Coronary artery (tissue), 2 donors: Measurements from ENCODE around the gene KIAA0825.

ENCODE experiments used
- DNase-seq: peaks from one replicate; pipeline ENCODE4 v3.0.0-alpha.2; 2017; ENCODE audit warnings: low spot score
- H3K27ac ChIP-seq, 2 donors: fragments of 200-600 bp; sonication (generic); one replicate each; pipeline ENCODE4 v1.5.1; 2016 to 2019
- H3K4me3 ChIP-seq: fragments of 200-600 bp; sonication (generic); 2 replicates; pipeline ENCODE4 v1.5.1; 2016; ENCODE audit warnings: mild to moderate bottlenecking, moderate library complexity
- TF ChIP-seq, protein P1 (sequence below): fragments of 200-600 bp; sonication (generic); IDR thresholded peaks from one replicate; pipeline ENCODE4 v1.5.1; 2019; ENCODE audit warnings: antibody characterized with exemption

Gene KIAA0825

GRCh38 chr5:94618493-94619328 lies at the start of gene KIAA0825, which contains the start of gene SLF1:
TSS of gene KIAA0825 (minus strand) at chr5:94618604. CDS start at chr5:94537126, 81,478 bp downstream.
TSS of gene SLF1 (plus strand) at chr5:94618669. CDS start at chr5:94628811, 10,142 bp downstream.
- peak; percentile 88 for DNase-seq
- TF ChIP-seq, protein P1, sequence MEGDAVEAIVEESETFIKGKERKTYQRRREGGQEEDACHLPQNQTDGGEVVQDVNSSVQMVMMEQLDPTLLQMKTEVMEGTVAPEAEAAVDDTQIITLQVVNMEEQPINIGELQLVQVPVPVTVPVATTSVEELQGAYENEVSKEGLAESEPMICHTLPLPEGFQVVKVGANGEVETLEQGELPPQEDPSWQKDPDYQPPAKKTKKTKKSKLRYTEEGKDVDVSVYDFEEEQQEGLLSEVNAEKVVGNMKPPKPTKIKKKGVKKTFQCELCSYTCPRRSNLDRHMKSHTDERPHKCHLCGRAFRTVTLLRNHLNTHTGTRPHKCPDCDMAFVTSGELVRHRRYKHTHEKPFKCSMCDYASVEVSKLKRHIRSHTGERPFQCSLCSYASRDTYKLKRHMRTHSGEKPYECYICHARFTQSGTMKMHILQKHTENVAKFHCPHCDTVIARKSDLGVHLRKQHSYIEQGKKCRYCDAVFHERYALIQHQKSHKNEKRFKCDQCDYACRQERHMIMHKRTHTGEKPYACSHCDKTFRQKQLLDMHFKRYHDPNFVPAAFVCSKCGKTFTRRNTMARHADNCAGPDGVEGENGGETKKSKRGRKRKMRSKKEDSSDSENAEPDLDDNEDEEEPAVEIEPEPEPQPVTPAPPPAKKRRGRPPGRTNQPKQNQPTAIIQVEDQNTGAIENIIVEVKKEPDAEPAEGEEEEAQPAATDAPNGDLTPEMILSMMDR, result no peak
- Histone ChIP-seq H3K27ac (peak within 1 kb of the TSS; percentile 4 to 85), H3K4me3 (peak within 1 kb of the TSS; percentile 88)

- TF ChIP-seq, protein P1, result no peak
- Histone ChIP-seq H3K27ac (no peak overlapping the region), H3K4me3 (no peak overlapping the region)
- DNase-seq, result no peak
Observed at GRCh38 chr5:94667937-94668336, 49.5 kb upstream of the KIAA0825 start.

- Histone ChIP-seq H3K4me3 (no peak overlapping the region), H3K27ac (no peak overlapping the region)
- TF ChIP-seq, protein P1, result no peak
- no peak for DNase-seq
Observed at GRCh38 chr5:94661086-94661485, 42.7 kb upstream of the KIAA0825 start.

DNA sequence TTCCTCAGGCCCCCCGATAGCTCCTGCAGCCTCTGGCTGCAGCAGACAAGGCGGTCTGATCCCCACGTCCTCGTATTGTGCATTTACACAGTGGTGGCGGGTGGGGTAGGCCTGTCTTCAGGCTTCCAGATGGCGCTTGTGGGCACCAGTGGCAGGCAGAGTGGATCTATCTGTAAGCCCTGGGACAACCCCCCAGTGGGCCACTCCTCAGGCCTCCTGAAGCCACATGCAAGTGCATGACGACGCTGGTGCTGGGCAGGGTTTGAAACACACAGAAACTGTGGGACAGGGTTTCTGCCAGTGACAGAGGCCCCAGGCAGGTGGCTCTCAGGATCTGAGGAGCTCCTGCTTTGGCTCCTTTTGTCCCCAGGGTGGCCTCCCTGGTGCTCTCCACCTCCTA lies 42.1 kb upstream of the KIAA0825 start:
- H3K27ac ChIP-seq, result no peak overlapping the region
- TF ChIP-seq, protein P1, result no peak

GRCh38 chr5:94658272-94658671 lies 39.9 kb upstream of the KIAA0825 start:
- Histone ChIP-seq H3K27ac (no peak overlapping the region), H3K4me3 (no peak overlapping the region)
- TF ChIP-seq, protein P1, result no peak
- DNase-seq, result no peak

More for the DNA sequence above, 42.1 kb upstream of the KIAA0825 start:
- DNase-seq, result no peak
- no peak overlapping the region for H3K4me3 ChIP-seq

- TF ChIP-seq, protein P1, result no peak
- no peak for DNase-seq
- Histone ChIP-seq H3K4me3 (no peak overlapping the region), H3K27ac (no peak overlapping the region)
Observed at GRCh38 chr5:94649874-94650273, 31.5 kb upstream of the KIAA0825 start.

- TF ChIP-seq, protein P1, result no peak
- no peak for DNase-seq
- Histone ChIP-seq H3K27ac (no peak overlapping the region), H3K4me3 (no peak overlapping the region)
Observed at GRCh38 chr5:94646758-94647157, 28.4 kb upstream of the KIAA0825 start.
